HepG2 (cell line): Measurements from ENCODE around the gene CD164L2. TPM values are rescaled to one million over a fixed set of nuclear protein-coding genes. Genes with fewer than 3 reads are reported as not detected.

Source experiments
- AKAP8 ChIP-seq: sonication (generic); formaldehyde crosslinking; IDR thresholded peaks from 2 replicates; pipeline ENCODE4 v1.5.1; 2020; ENCODE audit warnings: mild to moderate bottlenecking, missing genetic modification reagents
- CTCF ChIP-seq: sonication (generic); formaldehyde crosslinking; IDR thresholded peaks from 2 replicates; pipeline ENCODE4 v1.5.0; 2020; ENCODE audit warnings: mild to moderate bottlenecking, missing genetic modification reagents, moderate library complexity
- FLYWCH1 ChIP-seq: sonication (generic); formaldehyde crosslinking; IDR thresholded peaks from 2 replicates; pipeline ENCODE4 v1.8.1; 2023; ENCODE audit warnings: mild to moderate bottlenecking, missing genetic modification reagents
- HOXD1 ChIP-seq: sonication (generic); formaldehyde crosslinking; IDR thresholded peaks from 2 replicates; pipeline ENCODE4 v1.5.0; 2020; ENCODE audit warnings: missing genetic modification reagents
- IRF9 ChIP-seq: sonication (generic); formaldehyde crosslinking; IDR thresholded peaks from 2 replicates; pipeline ENCODE4 v1.8.0; 2022; ENCODE audit warnings: missing genetic modification reagents, mild to moderate bottlenecking, borderline replicate concordance
- MED8 ChIP-seq: sonication (generic); formaldehyde crosslinking; IDR thresholded peaks from 2 replicates; pipeline ENCODE4 v1.8.1; 2023; ENCODE audit warnings: mild to moderate bottlenecking, missing genetic modification reagents; ENCODE audit not compliant: insufficient replicate concordance
- NFE2 ChIP-seq: sonication (generic); formaldehyde crosslinking; IDR thresholded peaks from 2 replicates; pipeline ENCODE4 v1.4.0; 2020; ENCODE audit warnings: missing genetic modification reagents
- SETDB1 ChIP-seq: sonication (generic); formaldehyde crosslinking; IDR thresholded peaks from 2 replicates; pipeline ENCODE4 v1.5.1; 2020; ENCODE audit warnings: missing genetic modification reagents, mild to moderate bottlenecking, borderline replicate concordance
- STAT5B ChIP-seq: sonication (generic); formaldehyde crosslinking; IDR thresholded peaks from 2 replicates; pipeline ENCODE4 v1.4.0; 2020; ENCODE audit warnings: missing genetic modification reagents
- ZBTB40 ChIP-seq, 2 experiments: fragments of 450-650 bp in 1 of 2; sonication (generic) in 1 of 2; formaldehyde crosslinking in 1 of 2; IDR thresholded peaks; 2 replicates each; pipeline versions ENCODE4 v1.6.1 to v1.8.0; 2016 to 2022; ENCODE audit warnings: antibody characterized with exemption in 1 of 2, mild to moderate bottlenecking in 1 of 2, missing genetic modification reagents in 1 of 2
- ZBTB42 ChIP-seq: sonication (generic); formaldehyde crosslinking; IDR thresholded peaks from 2 replicates; pipeline ENCODE4 v1.5.0; 2020; ENCODE audit warnings: mild to moderate bottlenecking, missing genetic modification reagents
- ZBTB46 ChIP-seq: sonication (generic); formaldehyde crosslinking; IDR thresholded peaks from 2 replicates; pipeline ENCODE4 v1.4.0; 2020; ENCODE audit warnings: mild to moderate bottlenecking, missing genetic modification reagents, borderline replicate concordance
- ZNF354B ChIP-seq: sonication (generic); formaldehyde crosslinking; IDR thresholded peaks from 2 replicates; pipeline ENCODE4 v1.8.0; 2022; ENCODE audit warnings: mild to moderate bottlenecking, missing genetic modification reagents
- ZNF598 ChIP-seq: sonication (generic); formaldehyde crosslinking; IDR thresholded peaks from 2 replicates; pipeline ENCODE4 v1.5.1; 2020; ENCODE audit warnings: mild to moderate bottlenecking, missing genetic modification reagents, borderline replicate concordance
- ZNF780A ChIP-seq: sonication (generic); formaldehyde crosslinking; IDR thresholded peaks from 2 replicates; pipeline ENCODE4 v1.8.0; 2022; ENCODE audit warnings: mild to moderate bottlenecking, missing genetic modification reagents, moderate library complexity
- polyA plus RNA-seq, 8 experiments: library from polyadenylated mRNA; depleted of rRNA in 3 of 8; stranded (reverse) in 7 of 8; unstranded in 1 of 8; fragments of >200 nt; fragmentation: Illumina TruSeq in 4 of 8; extraction: Trizol in 4 of 8; gene quantifications; 2 replicates each; pipeline versions ENCODE4 v1.2.1 to v1.2.3, GENCODE V29; 2011 to 2016; ENCODE audit warnings: low read depth in 4 of 8, missing spikeins in 1 of 8, mixed read lengths in 1 of 8; ENCODE audit not compliant: insufficient read depth in 1 of 8
- total RNA-seq, 5 experiments: library from RNA; depleted of rRNA; stranded (reverse); fragments of >200 nt; fragmentation: Illumina TruSeq; extraction: Trizol; gene quantifications; 2 replicates each; pipeline ENCODE4 v1.2.3, GENCODE V29; 2016; ENCODE audit warnings: low read depth in 1 of 5

The CD164L2 gene
- total and polyA plus RNA-seq, 2 of the 13 experiments (the other 11 are each of a cell fraction or from before 2014, with no cell fraction given) = not detected

- TF ChIP-seq ZBTB40 (IDR thresholded peaks at IDR 0.05) (no peak), ZBTB40 (CRISPR knock-in tag; IDR thresholded peaks at IDR 0.05) (no peak), SETDB1 (CRISPR knock-in tag) (no peak), ZNF780A (CRISPR knock-in tag) (no peak), ZNF354B (CRISPR knock-in tag) (no peak), ZNF598 (CRISPR knock-in tag) (no peak), FLYWCH1 (CRISPR knock-in tag) (no peak), STAT5B (no peak), MED8 (no peak), AKAP8 (CRISPR knock-in tag) (no peak), ZBTB42 (CRISPR knock-in tag) (no peak), NFE2 (no peak), ZBTB46 (CRISPR knock-in tag) (no peak), CTCF (CRISPR knock-in tag) (peak; percentile 89), HOXD1 (no peak), IRF9 (CRISPR knock-in tag) (no peak)
Measured at GRCh38 chr1:27392096-27392777, 9.1 kb upstream of the CD164L2 start, which contains the start of gene GPR3 (continued).
